KG1 (cell line): ENCODE data around the gene CYP27B1.
A peak's percentile ranks its signal among the peaks of the same experiment; 100 is the strongest.

Source experiments
- DNase-seq: peaks from one replicate; lab custom pipeline; 2025; lab: John Stamatoyannopoulos, UW

The CYP27B1 gene

GRCh38 chr12:57751432-57751787, 15.5 kb downstream of the CYP27B1 start:
- no peak for DNase-seq

GRCh38 chr12:57750561-57751431, 16.1 kb downstream of the CYP27B1 start:
- DNase-seq, result no peak

GRCh38 chr12:57749061-57749460, 17.8 kb downstream of the CYP27B1 start:
- DNase-seq, result no peak

- no peak for DNase-seq
These were observed 20.9 kb downstream of the CYP27B1 start for GRCh38 chr12:57746025-57746424.

- no peak for DNase-seq
These were observed 21.4 kb downstream of the CYP27B1 start for GRCh38 chr12:57745485-57745881.

- DNase-seq, result peak; percentile 83
These were observed 21.9 kb downstream of the CYP27B1 start, which contains the start of gene TSPAN31 for GRCh38 chr12:57744777-57745484. Gene TSPAN31 (plus strand): TSS chr12:57745039. CDS start chr12:57745155, 116 bp downstream.

- peak; percentile 67 for DNase-seq
These were observed 22.6 kb downstream of the CYP27B1 start for GRCh38 chr12:57744194-57744776.

GRCh38 chr12:57743769-57744168, 23.1 kb downstream of the CYP27B1 start:
- no peak for DNase-seq

- DNase-seq, result no peak
These were observed 24.8 kb downstream of the CYP27B1 start for GRCh38 chr12:57741844-57742738.

- DNase-seq, result no peak
These were observed 25.5 kb downstream of the CYP27B1 start for GRCh38 chr12:57741413-57741789.

- DNase-seq, result no peak
These were observed 26.0 kb downstream of the CYP27B1 start for GRCh38 chr12:57740656-57741412.

GRCh38 chr12:57739914-57740538, 26.9 kb downstream of the CYP27B1 start:
- no peak for DNase-seq

GRCh38 chr12:57739387-57739786, 27.5 kb downstream of the CYP27B1 start:
- no peak for DNase-seq

- DNase-seq, result no peak
These were observed 28.1 kb downstream of the CYP27B1 start, which contains the start of gene AGAP2 for GRCh38 chr12:57738661-57739237. Gene AGAP2 (minus strand): TSS chr12:57738742. CDS start chr12:57738246, 496 bp downstream.

- DNase-seq, result no peak
These were observed 29.1 kb downstream of the CYP27B1 start for GRCh38 chr12:57737467-57738460.

GRCh38 chr12:57736741-57737466, 30.0 kb downstream of the CYP27B1 start:
- no peak for DNase-seq

- no peak for DNase-seq
These were observed 30.7 kb downstream of the CYP27B1 start for GRCh38 chr12:57735952-57736740.
